CD4-positive, alpha-beta T cell treated with Interleukin-17A for 4 hours (primary cell): Measurements from ENCODE around the gene OR52E5.

ENCODE experiments used
- DNase-seq: peaks from one replicate; pipeline ENCODE4 v3.0.0-alpha.2; 2020; ENCODE audit warnings: mixed read lengths

The OR52E5 gene

GRCh38 chr11:5892908-5893307, at the start of gene OR52E5:
Gene OR52E5 (plus strand): TSS chr11:5893208. CDS start chr11:5900777, 7,569 bp downstream.
- no peak for DNase-seq

GRCh38 chr11:5846701-5847100, 46.3 kb upstream of the OR52E5 start:
- no peak for DNase-seq

GRCh38 chr11:5847711-5848110, 45.3 kb upstream of the OR52E5 start:
- no peak for DNase-seq

GRCh38 chr11:5851002-5851401, 42.0 kb upstream of the OR52E5 start:
- DNase-seq, result no peak

- no peak for DNase-seq
Observed at GRCh38 chr11:5857590-5857989, 35.4 kb upstream of the OR52E5 start, which contains the start of gene OR52E8. Gene OR52E8 (minus strand): TSS chr11:5857690. CDS start chr11:5857690, 0 bp downstream.

GRCh38 chr11:5865826-5866225, 27.2 kb upstream of the OR52E5 start:
- no peak for DNase-seq

GRCh38 chr11:5878564-5878963, 14.4 kb upstream of the OR52E5 start:
- DNase-seq, result no peak

- DNase-seq, result no peak
Observed at GRCh38 chr11:5880329-5880728, 12.7 kb upstream of the OR52E5 start, which contains the start of gene OR52E4. Gene OR52E4 (plus strand): TSS chr11:5880629. CDS start chr11:5884293, 3,664 bp downstream.

- no peak for DNase-seq
Observed at GRCh38 chr11:5881756-5882155, 11.3 kb upstream of the OR52E5 start.

GRCh38 chr11:5887172-5887571, 5.8 kb upstream of the OR52E5 start:
- DNase-seq, result no peak

- no peak for DNase-seq
Observed at GRCh38 chr11:5887661-5888060, 5.3 kb upstream of the OR52E5 start.

GRCh38 chr11:5891216-5891800, 1.7 kb upstream of the OR52E5 start:
- no peak for DNase-seq

- DNase-seq, result no peak
Observed at GRCh38 chr11:5899534-5899933, 6.5 kb downstream of the OR52E5 start.

- no peak for DNase-seq
Observed at GRCh38 chr11:5910540-5910939, 17.5 kb downstream of the OR52E5 start.

GRCh38 chr11:5922749-5923426, 29.9 kb downstream of the OR52E5 start:
- no peak for DNase-seq

GRCh38 chr11:5923427-5923776, 30.4 kb downstream of the OR52E5 start:
- no peak for DNase-seq

GRCh38 chr11:5923794-5924193, 30.8 kb downstream of the OR52E5 start:
- no peak for DNase-seq

- no peak for DNase-seq
Observed at GRCh38 chr11:5928271-5928670, 35.3 kb downstream of the OR52E5 start.

GRCh38 chr11:5928811-5929210, 35.8 kb downstream of the OR52E5 start:
- DNase-seq, result no peak

GRCh38 chr11:5929571-5930368, 36.8 kb downstream of the OR52E5 start:
- DNase-seq, result no peak

- DNase-seq, result no peak
Observed at GRCh38 chr11:5930614-5931013, 37.6 kb downstream of the OR52E5 start.

- no peak for DNase-seq
Observed at GRCh38 chr11:5931061-5931460, 38.1 kb downstream of the OR52E5 start.

- DNase-seq, result no peak
Observed at GRCh38 chr11:5932671-5933070, 39.7 kb downstream of the OR52E5 start.

GRCh38 chr11:5933116-5933515, 40.1 kb downstream of the OR52E5 start:
- no peak for DNase-seq
